Upper lobe of right lung (tissue), 1 donor: ENCODE measurements around the gene CNGA1. TPM values are rescaled to one million over a fixed set of nuclear protein-coding genes. Genes with fewer than 3 reads are reported as not detected.

ENCODE experiments used
- ATAC-seq: fragments of 200-7000 bp; cut with Tn5 transposase; one replicate; pipeline ENCODE4 v1.9.1; 2020; ENCODE audit warnings: mild to moderate bottlenecking, moderate library complexity
- DNase-seq: peaks from one replicate; pipeline ENCODE4 v3.0.0-alpha.2; 2020
- H3K27ac ChIP-seq: fragments of 200-600 bp; one replicate; pipeline ENCODE4 v1.8.0; 2022
- H3K27me3 ChIP-seq: fragments of 200-600 bp; one replicate; pipeline ENCODE4 v1.8.0; 2022; ENCODE audit warnings: mild to moderate bottlenecking
- H3K36me3 ChIP-seq: fragments of 200-600 bp; one replicate; pipeline ENCODE4 v1.8.0; 2022
- H3K4me1 ChIP-seq: fragments of 200-600 bp; one replicate; pipeline ENCODE4 v1.8.0; 2022
- H3K4me3 ChIP-seq: fragments of 200-600 bp; one replicate; pipeline ENCODE4 v1.8.0; 2022; ENCODE audit warnings: mild to moderate bottlenecking
- H3K9me3 ChIP-seq: fragments of 200-600 bp; one replicate; pipeline ENCODE4 v1.8.0; 2022
- CTCF ChIP-seq: fragments of 200-600 bp; IDR thresholded peaks from one replicate; pipeline ENCODE4 v1.8.0; 2022; ENCODE audit warnings: antibody characterized with exemption
- intact Hi-C: fragments of 100-400 bp; cut with DNase I; formaldehyde crosslinking; loops from one replicate; pipeline ENCODE4 v1.11.0; 2022
- total RNA-seq: library from RNA; stranded (reverse); fragmentation: NEBNext Ultra II Directional; extraction: Animal tissue kit (Norgen Biotek cat#: 25700); gene quantifications from one replicate; pipeline ENCODE4 v1.2.1, GENCODE V29; 2021
- donor health status: DM: no; HTN: yes; CAD: no; lungs with severe emphysema.

The CNGA1 gene
- total RNA-seq, 1 donor from 2014 or later, result not detected

- ATAC-seq (no peak), DNase-seq (no peak)
- no peaks in the 10 kb centered on the region for H3K36me3 ChIP-seq
- H3K27ac ChIP-seq, result no peak overlapping the region
- H3K27me3 ChIP-seq, result peaks cover 10% of the 10 kb centered on the region
- H3K9me3 ChIP-seq, result no peaks in the 10 kb centered on the region
- H3K4me3 ChIP-seq, result no peak overlapping the region
- no peak for TF ChIP-seq CTCF
- H3K4me1 ChIP-seq, result peaks cover 4% of the 10 kb centered on the region
- intact Hi-C loops, result no loop called here
Measured at GRCh38 chr4:48042979-48043461, 26.5 kb upstream of the CNGA1 start.

- intact Hi-C loops, result no loop called here
Measured at GRCh38 chr4:48041535-48042137, 25.2 kb upstream of the CNGA1 start.

GRCh38 chr4:48039561-48039960 is 23.1 kb upstream of the CNGA1 start:
- DNase-seq, result no peak
- ATAC-seq, result no peak
- Histone ChIP-seq H3K27me3 (peaks cover 4% of the 10 kb centered on the region), H3K36me3 (no peaks in the 10 kb centered on the region), H3K27ac (no peak overlapping the region), H3K9me3 (no peaks in the 10 kb centered on the region), H3K4me3 (no peak overlapping the region), H3K4me1 (no peaks in the 10 kb centered on the region)
- intact Hi-C loops, result no loop called here
- no peak for TF ChIP-seq CTCF

More at GRCh38 chr4:48041535-48042137, 25.2 kb upstream of the CNGA1 start:
- H3K27me3 ChIP-seq, result peaks cover 7% of the 10 kb centered on the region
- DNase-seq, result no peak
- ATAC-seq, result no peak
- H3K9me3 ChIP-seq, result no peaks in the 10 kb centered on the region
- no peaks in the 10 kb centered on the region for H3K4me1 ChIP-seq
- H3K36me3 ChIP-seq, result no peaks in the 10 kb centered on the region
- H3K27ac ChIP-seq, result no peak overlapping the region
- no peak for TF ChIP-seq CTCF
- H3K4me3 ChIP-seq, result no peak overlapping the region

- H3K27me3 ChIP-seq, result peaks cover 4% of the 10 kb centered on the region
- no peak overlapping the region for H3K4me3 ChIP-seq
- no peak overlapping the region for H3K27ac ChIP-seq
- ATAC-seq, result no peak
- no peaks in the 10 kb centered on the region for H3K4me1 ChIP-seq
- no peaks in the 10 kb centered on the region for H3K36me3 ChIP-seq
- no peak for TF ChIP-seq CTCF
- H3K9me3 ChIP-seq, result no peaks in the 10 kb centered on the region
- intact Hi-C loops, result no loop called here
- no peak for DNase-seq
Measured at GRCh38 chr4:48038666-48039065, 22.2 kb upstream of the CNGA1 start.

- TF ChIP-seq CTCF, result no peak
- Histone ChIP-seq H3K4me1 (no peaks in the 10 kb centered on the region), H3K27ac (no peak overlapping the region), H3K4me3 (no peak overlapping the region), H3K36me3 (no peaks in the 10 kb centered on the region), H3K9me3 (no peaks in the 10 kb centered on the region), H3K27me3 (peaks cover 4% of the 10 kb centered on the region)
- intact Hi-C loops, result no loop called here
- DNase-seq, result no peak
- ATAC-seq, result no peak
Measured at GRCh38 chr4:48037117-48037462, 20.6 kb upstream of the CNGA1 start.

- H3K9me3 ChIP-seq, result no peaks in the 10 kb centered on the region
- intact Hi-C loops, result no loop called here
- DNase-seq, result no peak
- H3K4me1 ChIP-seq, result no peaks in the 10 kb centered on the region
- peaks cover 1% of the 10 kb centered on the region for H3K27me3 ChIP-seq
- no peak for TF ChIP-seq CTCF
- no peak for ATAC-seq
- H3K27ac ChIP-seq, result no peak overlapping the region
- H3K36me3 ChIP-seq, result no peaks in the 10 kb centered on the region
- H3K4me3 ChIP-seq, result no peak overlapping the region
Measured at GRCh38 chr4:48035952-48036351, 19.5 kb upstream of the CNGA1 start.
